ENCODE data around the gene SNRPD2. TPM values are rescaled to one million over a fixed set of nuclear protein-coding genes. Genes with fewer than 3 reads are reported as not detected.

SNRPD2 gene
- total and polyA plus RNA-seq, 2 donors (not counting 1 experiment from before 2014, with no cell fraction given) = 362 to 440 TPM

- TF ChIP-seq EZH2 (IDR thresholded peaks at IDR 0.05; ENCODE audit: low read length, missing control alignments) (no peak), CTCF (conservative IDR thresholded peaks at IDR 0.05 in 1 of 2, IDR thresholded peaks at IDR 0.05 in 1 of 2; ENCODE audit: low read depth in 1 of 2, low read length in 2 of 2) (no peak)
- no peak for DNase-seq (ENCODE audit: low read depth in 2 of 2)
- H3K27ac ChIP-seq (ENCODE audit: insufficient read depth, low read length) = no peak overlapping the region
- no peak overlapping the region for H3K9ac ChIP-seq (ENCODE audit: insufficient read depth, low read length)
- no peak overlapping the region for H2AFZ ChIP-seq (ENCODE audit: low read length)
- H3K36me3 ChIP-seq (ENCODE audit: control insufficient read depth, insufficient read depth, low read length) = peaks cover 14% of the 10 kb centered on the region
- no peak overlapping the region for H3K4me3 ChIP-seq (replicated peaks in 1 of 4; ENCODE audit: control extremely low read depth in 1 of 4, insufficient read depth in 1 of 4, low read depth in 3 of 4, low read length in 4 of 4)
- no peak overlapping the region for H3K4me2 ChIP-seq (ENCODE audit: extremely low read depth, insufficient read depth, low read length)
- peaks cover 21% of the 10 kb centered on the region for H3K79me2 ChIP-seq (ENCODE audit: control insufficient read depth, insufficient read depth, low read length)
- no peaks in the 10 kb centered on the region for H3K9me3 ChIP-seq (ENCODE audit: control insufficient read depth, insufficient read depth, low read depth, low read length)
- H3K4me1 ChIP-seq (ENCODE audit: control insufficient read depth, extremely low read depth, insufficient read depth, low read length) = peaks cover 2% of the 10 kb centered on the region
- no peaks in the 10 kb centered on the region for H3K27me3 ChIP-seq (ENCODE audit: control insufficient read depth, insufficient read depth, low read length)
- H4K20me1 ChIP-seq (ENCODE audit: control insufficient read depth, extremely low read depth, insufficient read depth, low read length) = no peaks in the 10 kb centered on the region
These were observed 20.9 kb upstream of the SNRPD2 start for GRCh38 chr19:45712699-45713067.

GRCh38 chr19:45711851-45712698 lies 20.3 kb upstream of the SNRPD2 start:
- Histone ChIP-seq H3K79me2 (ENCODE audit: control insufficient read depth, insufficient read depth, low read length) (peaks cover 21% of the 10 kb centered on the region), H3K27ac (ENCODE audit: insufficient read depth, low read length) (no peak overlapping the region), H4K20me1 (ENCODE audit: control insufficient read depth, extremely low read depth, insufficient read depth, low read length) (no peaks in the 10 kb centered on the region), H3K9me3 (ENCODE audit: control insufficient read depth, insufficient read depth, low read depth, low read length) (no peaks in the 10 kb centered on the region), H3K27me3 (ENCODE audit: control insufficient read depth, insufficient read depth, low read length) (no peaks in the 10 kb centered on the region), H3K4me2 (ENCODE audit: extremely low read depth, insufficient read depth, low read length) (no peak overlapping the region), H3K9ac (ENCODE audit: insufficient read depth, low read length) (no peak overlapping the region), H3K4me3 (replicated peaks in 1 of 4; ENCODE audit: control extremely low read depth in 1 of 4, insufficient read depth in 1 of 4, low read depth in 3 of 4, low read length in 4 of 4) (no peak overlapping the region), H2AFZ (ENCODE audit: low read length) (no peak overlapping the region), H3K36me3 (ENCODE audit: control insufficient read depth, insufficient read depth, low read length) (peaks cover 14% of the 10 kb centered on the region), H3K4me1 (ENCODE audit: control insufficient read depth, extremely low read depth, insufficient read depth, low read length) (peaks cover 2% of the 10 kb centered on the region)
- DNase-seq (ENCODE audit: low read depth in 2 of 2) = no peak
- no peak for TF ChIP-seq EZH2 (IDR thresholded peaks at IDR 0.05; ENCODE audit: low read length, missing control alignments)
- TF ChIP-seq CTCF (conservative IDR thresholded peaks at IDR 0.05 in 1 of 2, IDR thresholded peaks at IDR 0.05 in 1 of 2; ENCODE audit: low read depth in 1 of 2, low read length in 2 of 2) = no peak

GRCh38 chr19:45710356-45711130 lies 18.8 kb upstream of the SNRPD2 start:
- Histone ChIP-seq H3K9ac (ENCODE audit: insufficient read depth, low read length) (no peak overlapping the region), H2AFZ (ENCODE audit: low read length) (no peak overlapping the region), H3K79me2 (ENCODE audit: control insufficient read depth, insufficient read depth, low read length) (peaks cover 10% of the 10 kb centered on the region), H3K4me2 (ENCODE audit: extremely low read depth, insufficient read depth, low read length) (no peak overlapping the region), H3K4me1 (ENCODE audit: control insufficient read depth, extremely low read depth, insufficient read depth, low read length) (no peaks in the 10 kb centered on the region), H4K20me1 (ENCODE audit: control insufficient read depth, extremely low read depth, insufficient read depth, low read length) (no peaks in the 10 kb centered on the region), H3K9me3 (ENCODE audit: control insufficient read depth, insufficient read depth, low read depth, low read length) (no peaks in the 10 kb centered on the region), H3K27me3 (ENCODE audit: control insufficient read depth, insufficient read depth, low read length) (no peaks in the 10 kb centered on the region), H3K4me3 (replicated peaks in 1 of 4; ENCODE audit: control extremely low read depth in 1 of 4, insufficient read depth in 1 of 4, low read depth in 3 of 4, low read length in 4 of 4) (no peak overlapping the region), H3K27ac (ENCODE audit: insufficient read depth, low read length) (no peak overlapping the region), H3K36me3 (ENCODE audit: control insufficient read depth, insufficient read depth, low read length) (peaks cover 14% of the 10 kb centered on the region)
- TF ChIP-seq EZH2 (IDR thresholded peaks at IDR 0.05; ENCODE audit: low read length, missing control alignments) = no peak
- no peak for TF ChIP-seq CTCF (conservative IDR thresholded peaks at IDR 0.05 in 1 of 2, IDR thresholded peaks at IDR 0.05 in 1 of 2; ENCODE audit: low read depth in 1 of 2, low read length in 2 of 2)
- no peak for DNase-seq (ENCODE audit: low read depth in 2 of 2)

Data from fibroblast of lung (primary cell).